22Rv1 (cell line): ENCODE results near the gene SORCS2.

Experiments
- ZFX ChIP-seq: fragments of 450-650 bp; IDR thresholded peaks from 2 replicates; pipeline ENCODE4 v1.6.1; 2017; ENCODE audit warnings: antibody characterized with exemption, borderline replicate concordance
- TF ChIP-seq, protein P1 (sequence below): fragments of 450-650 bp; IDR thresholded peaks from 2 replicates; pipeline ENCODE4 v1.5.1; 2017; ENCODE audit warnings: mild to moderate bottlenecking

DNA sequence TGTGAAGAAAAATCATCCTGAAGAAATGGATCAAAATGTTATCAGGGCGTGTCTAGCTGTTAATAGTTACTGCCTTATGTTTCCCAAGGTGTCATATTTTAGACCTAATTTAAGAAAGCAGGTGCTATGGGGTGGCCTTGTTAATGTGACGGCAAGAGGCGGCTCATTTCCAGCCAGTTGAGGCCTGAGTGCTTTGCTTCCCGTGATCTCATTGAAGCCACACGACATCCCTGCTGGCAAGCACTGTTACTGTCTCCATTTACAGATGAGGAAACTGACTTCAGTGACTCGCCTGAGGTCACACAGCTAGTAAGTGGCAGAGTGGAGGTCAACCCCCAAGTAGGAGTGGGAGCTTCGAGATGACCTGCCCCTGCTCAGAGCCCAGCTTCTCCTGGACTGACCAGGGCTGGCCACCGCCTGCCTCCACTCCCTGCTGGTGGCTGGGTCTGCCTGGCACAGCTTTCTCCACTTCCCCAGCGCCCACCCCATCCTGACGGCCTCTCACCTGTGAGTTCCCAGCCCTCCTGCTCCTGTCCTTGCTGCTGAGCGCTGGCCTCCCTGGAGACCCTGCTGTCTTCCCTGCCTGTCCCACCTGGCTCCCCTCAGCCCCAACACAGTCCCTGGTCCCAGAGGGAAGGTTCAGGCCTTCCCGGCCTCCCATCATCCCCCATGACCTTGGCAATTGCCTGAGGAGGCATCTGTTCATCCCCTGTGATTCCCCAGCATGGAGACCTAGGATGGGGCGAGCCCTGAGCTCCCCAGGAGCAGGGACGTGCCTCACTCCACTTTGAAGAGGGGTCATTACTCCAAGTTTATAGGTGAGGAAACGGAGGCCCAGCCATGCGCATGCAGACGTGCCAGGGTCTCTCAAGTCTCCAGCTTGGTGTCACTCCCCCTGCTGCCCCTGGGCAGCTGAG, 47.7 kb upstream of the SORCS2 start:
- TF ChIP-seq, protein P1, sequence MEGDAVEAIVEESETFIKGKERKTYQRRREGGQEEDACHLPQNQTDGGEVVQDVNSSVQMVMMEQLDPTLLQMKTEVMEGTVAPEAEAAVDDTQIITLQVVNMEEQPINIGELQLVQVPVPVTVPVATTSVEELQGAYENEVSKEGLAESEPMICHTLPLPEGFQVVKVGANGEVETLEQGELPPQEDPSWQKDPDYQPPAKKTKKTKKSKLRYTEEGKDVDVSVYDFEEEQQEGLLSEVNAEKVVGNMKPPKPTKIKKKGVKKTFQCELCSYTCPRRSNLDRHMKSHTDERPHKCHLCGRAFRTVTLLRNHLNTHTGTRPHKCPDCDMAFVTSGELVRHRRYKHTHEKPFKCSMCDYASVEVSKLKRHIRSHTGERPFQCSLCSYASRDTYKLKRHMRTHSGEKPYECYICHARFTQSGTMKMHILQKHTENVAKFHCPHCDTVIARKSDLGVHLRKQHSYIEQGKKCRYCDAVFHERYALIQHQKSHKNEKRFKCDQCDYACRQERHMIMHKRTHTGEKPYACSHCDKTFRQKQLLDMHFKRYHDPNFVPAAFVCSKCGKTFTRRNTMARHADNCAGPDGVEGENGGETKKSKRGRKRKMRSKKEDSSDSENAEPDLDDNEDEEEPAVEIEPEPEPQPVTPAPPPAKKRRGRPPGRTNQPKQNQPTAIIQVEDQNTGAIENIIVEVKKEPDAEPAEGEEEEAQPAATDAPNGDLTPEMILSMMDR = no peak
- TF ChIP-seq ZFX = no peak
